Prostate gland (tissue), 2 donors: ENCODE data around the gene YTHDF1.

Experiments
- CTCF ChIP-seq, 4 experiments: fragments of 200-600 bp in 2 of 4; fragments of 450-650 bp in 2 of 4; sonication (generic) in 2 of 4; IDR thresholded peaks; 1 replicate in 3 of 4; 2 replicates in 1 of 4; pipeline ENCODE4 v1.5.1; 2016 to 2019; ENCODE audit warnings: antibody characterized with exemption in 4 of 4, mild to moderate bottlenecking in 2 of 4, moderate library complexity in 2 of 4
- POLR2AphosphoS5 ChIP-seq: sonication (generic); formaldehyde crosslinking; IDR thresholded peaks from one replicate; pipeline ENCODE4 v1.6.1; 2017; ENCODE audit warnings: antibody characterized with exemption

DNA sequence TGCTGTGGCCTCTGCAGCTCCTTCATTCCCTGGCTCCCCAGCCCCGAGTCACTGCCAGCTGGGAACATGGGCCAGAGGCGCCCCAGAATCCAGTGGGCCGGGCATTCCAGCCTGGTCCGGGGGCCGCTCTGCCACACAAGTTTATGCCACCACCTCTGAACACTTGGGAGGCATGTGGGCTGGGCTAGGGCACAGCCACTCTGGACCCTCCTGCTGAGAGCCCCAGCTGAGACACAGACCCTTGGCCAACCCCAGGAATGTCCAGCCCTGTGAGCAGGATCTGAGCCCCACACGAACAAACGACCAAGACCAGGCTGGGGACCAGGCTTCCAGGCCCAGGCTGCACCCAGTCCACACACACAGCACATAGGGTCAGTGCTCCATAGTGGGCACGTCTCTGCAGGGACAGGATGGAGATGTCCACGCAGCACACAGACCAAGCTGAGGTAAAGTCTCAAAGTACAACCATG, 33.0 kb downstream of the YTHDF1 start:
- TF ChIP-seq CTCF (IDR thresholded peaks at IDR 0.05) (no peak), POLR2AphosphoS5 (no peak)
